Neural cell (in vitro differentiated cells): ENCODE measurements around the gene CIZ1. TPM values are rescaled to one million over a fixed set of nuclear protein-coding genes. Genes with fewer than 3 reads are reported as not detected.

Source experiments
- H2AFZ ChIP-seq: fragments of 200-600, 300-800 bp; sonication (generic), shearing (Covaris generic); 2 replicates; pipeline ENCODE4 v1.6.0; 2014; ENCODE audit warnings: low read depth, mild to moderate bottlenecking, antibody characterized with exemption, low read length, moderate library complexity
- H3F3A ChIP-seq: fragments of 200-600 bp; shearing (Covaris generic); 2 replicates; pipeline ENCODE4 v1.6.1; 2016; ENCODE audit warnings: mild to moderate bottlenecking, moderate library complexity, mixed read lengths, antibody characterized with exemption, low read length; ENCODE audit not compliant: insufficient read depth, poor library complexity, severe bottlenecking
- H3K27ac ChIP-seq: fragments of 200-600, 300-800 bp; sonication (generic), shearing (Covaris generic); 2 replicates; pipeline ENCODE4 v1.5.1; 2014; ENCODE audit warnings: mild to moderate bottlenecking, low read length, moderate library complexity
- H3K27me3 ChIP-seq: fragments of 300-800, 200-600 bp; sonication (generic), shearing (Covaris generic); 2 replicates; pipeline ENCODE4 v1.6.0; 2014; ENCODE audit warnings: mild to moderate bottlenecking, low read depth, low read length, moderate library complexity; ENCODE audit not compliant: insufficient read depth
- H3K36me3 ChIP-seq: fragments of 300-800, 200-600 bp; sonication (generic), shearing (Covaris generic); 2 replicates; pipeline ENCODE4 v1.5.1; 2014; ENCODE audit warnings: mild to moderate bottlenecking, antibody characterized with exemption, low read length, moderate library complexity; ENCODE audit not compliant: insufficient read depth
- H3K4me2 ChIP-seq: fragments of 300-800, 200-600 bp; sonication (generic), shearing (Covaris generic); 2 replicates; pipeline ENCODE4 v1.6.0; 2014; ENCODE audit warnings: mild to moderate bottlenecking, low read length
- H3K4me3 ChIP-seq: fragments of 300-800, 200-600 bp; sonication (generic), shearing (Covaris generic); 2 replicates; pipeline ENCODE4 v1.5.1; 2014; ENCODE audit warnings: mild to moderate bottlenecking, low read length, moderate library complexity
- H3K79me2 ChIP-seq: fragments of 200-600 bp; shearing (Covaris generic); replicated peaks from 2 replicates; pipeline ENCODE4 v1.6.0; 2014; ENCODE audit warnings: mild to moderate bottlenecking, low read length, moderate library complexity; ENCODE audit not compliant: insufficient read depth
- H3K9ac ChIP-seq: fragments of 300-800, 200-600 bp; sonication (generic), shearing (Covaris generic); 2 replicates; pipeline ENCODE4 v1.6.1; 2016; ENCODE audit warnings: mild to moderate bottlenecking, low read length, mixed read lengths
- H3K9me2 ChIP-seq: fragments of 200-600 bp; shearing (Covaris generic); 2 replicates; pipeline ENCODE4 v1.6.1; 2016; ENCODE audit warnings: mild to moderate bottlenecking, low read length, mixed read lengths; ENCODE audit not compliant: insufficient read depth
- H3K9me3 ChIP-seq: fragments of 200-600, 300-800 bp; sonication (generic), shearing (Covaris generic); 2 replicates; pipeline ENCODE4 v1.6.1; 2016; ENCODE audit warnings: mild to moderate bottlenecking, mixed run types, low read length, moderate library complexity, mixed read lengths
- H4K20me1 ChIP-seq: fragments of 200-600 bp; shearing (Covaris generic); 2 replicates; pipeline ENCODE4 v1.6.1; 2016; ENCODE audit warnings: mild to moderate bottlenecking, mixed run types; ENCODE audit not compliant: insufficient read depth
- CTCF ChIP-seq: fragments of 450-650 bp; IDR thresholded peaks from 2 replicates; pipeline ENCODE4 v1.5.1; 2014; ENCODE audit warnings: antibody characterized with exemption, mild to moderate bottlenecking, moderate library complexity; ENCODE audit not compliant: poor library complexity, severe bottlenecking
- EP300 ChIP-seq: fragments of 450-650 bp; conservative IDR thresholded peaks from 2 replicates; pipeline ENCODE4 v1.6.1; 2014; ENCODE audit warnings: antibody characterized with exemption, mild to moderate bottlenecking, moderate library complexity; ENCODE audit not compliant: poor library complexity, severe bottlenecking
- EZH2 ChIP-seq: fragments of 200-600, 300-800 bp; shearing (Covaris generic), sonication (generic); IDR thresholded peaks from 2 replicates; pipeline ENCODE4 v1.6.1; 2014; ENCODE audit warnings: antibody characterized with exemption, low read length, borderline replicate concordance, mild to moderate bottlenecking; ENCODE audit not compliant: insufficient read depth, poor library complexity, severe bottlenecking
- MXI1 ChIP-seq: fragments of 450-650 bp; conservative IDR thresholded peaks from 2 replicates; pipeline ENCODE4 v1.6.1; 2014; ENCODE audit warnings: antibody characterized with exemption, mild to moderate bottlenecking; ENCODE audit not compliant: poor library complexity, severe bottlenecking
- POLR2AphosphoS5 ChIP-seq: IDR thresholded peaks from 2 replicates; pipeline ENCODE4 v1.6.1; 2012
- RAD21 ChIP-seq: fragments of 450-650 bp; conservative IDR thresholded peaks from 2 replicates; pipeline ENCODE4 v1.6.1; 2014; ENCODE audit warnings: antibody characterized with exemption, mild to moderate bottlenecking, moderate library complexity
- SMC3 ChIP-seq: fragments of 450-650 bp; conservative IDR thresholded peaks from 2 replicates; pipeline ENCODE4 v1.6.1; 2014; ENCODE audit warnings: antibody characterized with exemption, mild to moderate bottlenecking, moderate library complexity; ENCODE audit not compliant: poor library complexity
- TAF1 ChIP-seq: IDR thresholded peaks from 2 replicates; pipeline ENCODE4 v1.6.1; 2012; ENCODE audit warnings: low read depth
- polyA plus RNA-seq: library from polyadenylated mRNA; depleted of rRNA; stranded (reverse); fragments of >200 nt; gene quantifications from 2 replicates; pipeline ENCODE4 v1.2.3, GENCODE V29; 2014
- TF ChIP-seq, protein P1 (sequence below): IDR thresholded peaks from 2 replicates; pipeline ENCODE4 v1.6.1; 2012; ENCODE audit warnings: borderline replicate concordance

Gene CIZ1
- polyA plus RNA-seq, 1 donor from 2014 or later = 25.6 TPM

GRCh38 chr9:128144239-128145181, 46.9 kb downstream of the CIZ1 start:
- no peaks in the 10 kb centered on the region for H3F3A ChIP-seq
- TF ChIP-seq TAF1 = no peak
- TF ChIP-seq EP300 = no peak
- TF ChIP-seq RAD21 = no peak
- TF ChIP-seq CTCF = no peak
- no peak for TF ChIP-seq EZH2
- no peak for TF ChIP-seq SMC3
- TF ChIP-seq, protein P1, sequence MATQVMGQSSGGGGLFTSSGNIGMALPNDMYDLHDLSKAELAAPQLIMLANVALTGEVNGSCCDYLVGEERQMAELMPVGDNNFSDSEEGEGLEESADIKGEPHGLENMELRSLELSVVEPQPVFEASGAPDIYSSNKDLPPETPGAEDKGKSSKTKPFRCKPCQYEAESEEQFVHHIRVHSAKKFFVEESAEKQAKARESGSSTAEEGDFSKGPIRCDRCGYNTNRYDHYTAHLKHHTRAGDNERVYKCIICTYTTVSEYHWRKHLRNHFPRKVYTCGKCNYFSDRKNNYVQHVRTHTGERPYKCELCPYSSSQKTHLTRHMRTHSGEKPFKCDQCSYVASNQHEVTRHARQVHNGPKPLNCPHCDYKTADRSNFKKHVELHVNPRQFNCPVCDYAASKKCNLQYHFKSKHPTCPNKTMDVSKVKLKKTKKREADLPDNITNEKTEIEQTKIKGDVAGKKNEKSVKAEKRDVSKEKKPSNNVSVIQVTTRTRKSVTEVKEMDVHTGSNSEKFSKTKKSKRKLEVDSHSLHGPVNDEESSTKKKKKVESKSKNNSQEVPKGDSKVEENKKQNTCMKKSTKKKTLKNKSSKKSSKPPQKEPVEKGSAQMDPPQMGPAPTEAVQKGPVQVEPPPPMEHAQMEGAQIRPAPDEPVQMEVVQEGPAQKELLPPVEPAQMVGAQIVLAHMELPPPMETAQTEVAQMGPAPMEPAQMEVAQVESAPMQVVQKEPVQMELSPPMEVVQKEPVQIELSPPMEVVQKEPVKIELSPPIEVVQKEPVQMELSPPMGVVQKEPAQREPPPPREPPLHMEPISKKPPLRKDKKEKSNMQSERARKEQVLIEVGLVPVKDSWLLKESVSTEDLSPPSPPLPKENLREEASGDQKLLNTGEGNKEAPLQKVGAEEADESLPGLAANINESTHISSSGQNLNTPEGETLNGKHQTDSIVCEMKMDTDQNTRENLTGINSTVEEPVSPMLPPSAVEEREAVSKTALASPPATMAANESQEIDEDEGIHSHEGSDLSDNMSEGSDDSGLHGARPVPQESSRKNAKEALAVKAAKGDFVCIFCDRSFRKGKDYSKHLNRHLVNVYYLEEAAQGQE = no peak
- no peak for TF ChIP-seq MXI1
- no peak for TF ChIP-seq POLR2AphosphoS5
- H3K4me3 ChIP-seq = no peak overlapping the region
- no peaks in the 10 kb centered on the region for H3K36me3 ChIP-seq
- no peak overlapping the region for H3K27ac ChIP-seq
- H3K9ac ChIP-seq = no peak overlapping the region
- H3K27me3 ChIP-seq = no peaks in the 10 kb centered on the region
- H4K20me1 ChIP-seq = no peaks in the 10 kb centered on the region
- H2AFZ ChIP-seq = no peak overlapping the region
- no peak overlapping the region for H3K4me2 ChIP-seq
- H3K79me2 ChIP-seq = no peaks in the 10 kb centered on the region
- H3K9me3 ChIP-seq = no peaks in the 10 kb centered on the region
- H3K9me2 ChIP-seq = no peaks in the 10 kb centered on the region

GRCh38 chr9:128143525-128144238, 47.7 kb downstream of the CIZ1 start:
- Histone ChIP-seq H3F3A (no peaks in the 10 kb centered on the region), H3K9ac (no peak overlapping the region), H3K9me3 (no peaks in the 10 kb centered on the region), H3K27me3 (no peaks in the 10 kb centered on the region), H4K20me1 (no peaks in the 10 kb centered on the region), H3K79me2 (no peaks in the 10 kb centered on the region), H3K4me3 (no peak overlapping the region), H3K4me2 (no peak overlapping the region), H2AFZ (no peak overlapping the region), H3K36me3 (no peaks in the 10 kb centered on the region), H3K9me2 (no peaks in the 10 kb centered on the region), H3K27ac (no peak overlapping the region)
- TF ChIP-seq CTCF = no peak
- TF ChIP-seq RAD21 = no peak
- TF ChIP-seq SMC3 = no peak
- TF ChIP-seq MXI1 = no peak
- TF ChIP-seq TAF1 = no peak
- TF ChIP-seq EZH2 = no peak
- TF ChIP-seq POLR2AphosphoS5 = no peak
- no peak for TF ChIP-seq EP300
- TF ChIP-seq, protein P1 = no peak
